Ishikawa (cell line): ENCODE results near the gene LPP.

Experiments used
- CEBPB ChIP-seq: IDR thresholded peaks from 2 replicates; pipeline ENCODE4 v1.6.1; 2012
- CREB1 ChIP-seq: IDR thresholded peaks from 2 replicates; pipeline ENCODE4 v1.6.1; 2012; ENCODE audit warnings: low read depth
- EGR1 ChIP-seq: IDR thresholded peaks from 2 replicates; pipeline ENCODE4 v1.6.1; 2012
- EP300 ChIP-seq: IDR thresholded peaks from 2 replicates; pipeline ENCODE4 v1.6.1; 2012; ENCODE audit warnings: borderline replicate concordance
- FOXM1 ChIP-seq: IDR thresholded peaks from 2 replicates; pipeline ENCODE4 v1.6.1; 2012; ENCODE audit warnings: low read depth, borderline replicate concordance
- NFIC ChIP-seq: IDR thresholded peaks from 2 replicates; pipeline ENCODE4 v1.6.1; 2012
- RAD21 ChIP-seq: IDR thresholded peaks from 2 replicates; pipeline ENCODE4 v1.6.1; 2012; ENCODE audit warnings: low read depth
- TAF1 ChIP-seq: IDR thresholded peaks from 2 replicates; pipeline ENCODE4 v1.6.1; 2012; ENCODE audit warnings: low read depth, mild to moderate bottlenecking
- TCF12 ChIP-seq: IDR thresholded peaks from 2 replicates; pipeline ENCODE4 v1.6.1; 2012; ENCODE audit warnings: low read depth
- TEAD4 ChIP-seq: IDR thresholded peaks from 2 replicates; pipeline ENCODE4 v1.6.1; 2012
- YY1 ChIP-seq: IDR thresholded peaks from 2 replicates; pipeline ENCODE4 v1.6.1; 2012; ENCODE audit warnings: low read depth
- ZBTB7A ChIP-seq: IDR thresholded peaks from 2 replicates; pipeline ENCODE4 v1.6.1; 2012; ENCODE audit warnings: low read depth
- TF ChIP-seq, protein P1 (sequence below): IDR thresholded peaks from 2 replicates; pipeline ENCODE4 v1.6.1; 2012
- TF ChIP-seq, protein P2 (sequence below): IDR thresholded peaks from 2 replicates; pipeline ENCODE4 v1.6.1; 2012
- TF ChIP-seq, protein P3 (sequence below): IDR thresholded peaks from 2 replicates; pipeline ENCODE4 v1.6.1; 2012; ENCODE audit warnings: low read depth, mild to moderate bottlenecking

Gene LPP

DNA sequence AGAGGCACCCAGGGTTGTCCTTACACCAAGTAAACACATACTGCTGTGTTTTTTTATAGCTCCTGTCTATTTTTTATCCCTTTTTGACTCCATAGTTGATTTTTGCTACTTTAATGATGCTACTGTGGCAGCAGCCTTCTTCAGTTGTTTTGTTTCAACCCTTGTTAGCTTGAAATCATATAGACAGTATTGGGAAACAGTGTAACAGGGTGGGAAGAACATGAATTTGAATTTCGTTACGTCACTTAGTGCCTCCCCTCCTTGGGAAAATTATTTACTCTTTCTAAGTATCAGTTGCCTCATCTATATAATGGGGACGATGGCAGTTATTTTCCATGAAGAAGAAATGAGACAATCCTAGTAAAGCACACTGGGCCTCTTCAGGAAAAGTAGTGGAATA, 608.0 kb downstream of the LPP start:
- TF ChIP-seq, protein P1, sequence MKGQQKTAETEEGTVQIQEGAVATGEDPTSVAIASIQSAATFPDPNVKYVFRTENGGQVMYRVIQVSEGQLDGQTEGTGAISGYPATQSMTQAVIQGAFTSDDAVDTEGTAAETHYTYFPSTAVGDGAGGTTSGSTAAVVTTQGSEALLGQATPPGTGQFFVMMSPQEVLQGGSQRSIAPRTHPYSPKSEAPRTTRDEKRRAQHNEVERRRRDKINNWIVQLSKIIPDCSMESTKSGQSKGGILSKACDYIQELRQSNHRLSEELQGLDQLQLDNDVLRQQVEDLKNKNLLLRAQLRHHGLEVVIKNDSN = no peak
- TF ChIP-seq, protein P2, sequence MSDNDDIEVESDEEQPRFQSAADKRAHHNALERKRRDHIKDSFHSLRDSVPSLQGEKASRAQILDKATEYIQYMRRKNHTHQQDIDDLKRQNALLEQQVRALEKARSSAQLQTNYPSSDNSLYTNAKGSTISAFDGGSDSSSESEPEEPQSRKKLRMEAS = no peak
- TF ChIP-seq YY1 = no peak
- no peak for TF ChIP-seq TAF1
- no peak for TF ChIP-seq FOXM1
- TF ChIP-seq TEAD4 = no peak
- no peak for TF ChIP-seq ZBTB7A
- no peak for TF ChIP-seq EGR1
- no peak for TF ChIP-seq TCF12
- no peak for TF ChIP-seq RAD21

DNA sequence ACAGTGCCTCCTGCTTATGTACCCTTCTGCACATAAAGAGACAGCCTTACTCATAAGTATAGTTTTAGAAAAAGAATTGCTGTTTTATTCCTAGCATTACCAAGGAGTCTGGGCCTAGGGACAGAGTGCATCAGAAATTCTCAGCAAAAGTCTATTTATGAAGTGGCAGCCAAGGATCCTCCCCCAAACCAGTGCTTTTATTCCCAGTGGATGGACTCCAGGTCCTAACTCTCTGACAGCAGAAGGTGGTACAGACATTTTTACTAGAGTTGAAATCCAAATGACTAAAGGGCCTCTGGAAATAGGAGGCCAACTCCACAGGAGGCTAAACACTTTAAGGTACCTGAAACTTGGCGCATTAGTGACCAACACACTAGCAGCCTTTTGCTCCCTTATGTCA, 610.7 kb downstream of the LPP start:
- TF ChIP-seq NFIC (no peak), ZBTB7A (no peak), TEAD4 (no peak), TAF1 (no peak), TCF12 (no peak), EGR1 (no peak), CREB1 (no peak), EP300 (no peak), RAD21 (no peak), YY1 (no peak), CEBPB (no peak), FOXM1 (no peak)
- TF ChIP-seq, protein P3, sequence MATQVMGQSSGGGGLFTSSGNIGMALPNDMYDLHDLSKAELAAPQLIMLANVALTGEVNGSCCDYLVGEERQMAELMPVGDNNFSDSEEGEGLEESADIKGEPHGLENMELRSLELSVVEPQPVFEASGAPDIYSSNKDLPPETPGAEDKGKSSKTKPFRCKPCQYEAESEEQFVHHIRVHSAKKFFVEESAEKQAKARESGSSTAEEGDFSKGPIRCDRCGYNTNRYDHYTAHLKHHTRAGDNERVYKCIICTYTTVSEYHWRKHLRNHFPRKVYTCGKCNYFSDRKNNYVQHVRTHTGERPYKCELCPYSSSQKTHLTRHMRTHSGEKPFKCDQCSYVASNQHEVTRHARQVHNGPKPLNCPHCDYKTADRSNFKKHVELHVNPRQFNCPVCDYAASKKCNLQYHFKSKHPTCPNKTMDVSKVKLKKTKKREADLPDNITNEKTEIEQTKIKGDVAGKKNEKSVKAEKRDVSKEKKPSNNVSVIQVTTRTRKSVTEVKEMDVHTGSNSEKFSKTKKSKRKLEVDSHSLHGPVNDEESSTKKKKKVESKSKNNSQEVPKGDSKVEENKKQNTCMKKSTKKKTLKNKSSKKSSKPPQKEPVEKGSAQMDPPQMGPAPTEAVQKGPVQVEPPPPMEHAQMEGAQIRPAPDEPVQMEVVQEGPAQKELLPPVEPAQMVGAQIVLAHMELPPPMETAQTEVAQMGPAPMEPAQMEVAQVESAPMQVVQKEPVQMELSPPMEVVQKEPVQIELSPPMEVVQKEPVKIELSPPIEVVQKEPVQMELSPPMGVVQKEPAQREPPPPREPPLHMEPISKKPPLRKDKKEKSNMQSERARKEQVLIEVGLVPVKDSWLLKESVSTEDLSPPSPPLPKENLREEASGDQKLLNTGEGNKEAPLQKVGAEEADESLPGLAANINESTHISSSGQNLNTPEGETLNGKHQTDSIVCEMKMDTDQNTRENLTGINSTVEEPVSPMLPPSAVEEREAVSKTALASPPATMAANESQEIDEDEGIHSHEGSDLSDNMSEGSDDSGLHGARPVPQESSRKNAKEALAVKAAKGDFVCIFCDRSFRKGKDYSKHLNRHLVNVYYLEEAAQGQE = no peak
- TF ChIP-seq, protein P2 = no peak
- TF ChIP-seq, protein P1 = no peak

DNA sequence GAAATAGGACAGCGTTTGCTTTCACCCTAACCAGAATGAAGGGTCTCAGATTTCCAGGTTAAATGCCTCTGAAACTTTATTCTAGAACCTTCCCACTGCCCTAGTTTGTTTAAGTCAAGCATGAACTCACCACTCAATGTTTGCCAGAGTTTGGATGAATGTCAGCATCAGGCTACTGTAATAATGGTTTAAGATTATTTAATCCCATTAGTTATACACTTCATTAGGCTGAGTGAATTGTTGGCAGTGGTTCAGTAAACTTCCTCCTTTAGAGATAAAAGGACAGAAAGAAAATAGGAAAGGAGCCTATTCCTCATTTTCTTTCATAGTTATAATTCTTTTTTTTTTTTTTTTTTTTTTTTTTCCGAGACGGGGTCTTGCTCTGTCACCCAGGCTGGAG, 615.9 kb downstream of the LPP start:
- TF ChIP-seq NFIC (peak; percentile 76), RAD21 (no peak)

DNA sequence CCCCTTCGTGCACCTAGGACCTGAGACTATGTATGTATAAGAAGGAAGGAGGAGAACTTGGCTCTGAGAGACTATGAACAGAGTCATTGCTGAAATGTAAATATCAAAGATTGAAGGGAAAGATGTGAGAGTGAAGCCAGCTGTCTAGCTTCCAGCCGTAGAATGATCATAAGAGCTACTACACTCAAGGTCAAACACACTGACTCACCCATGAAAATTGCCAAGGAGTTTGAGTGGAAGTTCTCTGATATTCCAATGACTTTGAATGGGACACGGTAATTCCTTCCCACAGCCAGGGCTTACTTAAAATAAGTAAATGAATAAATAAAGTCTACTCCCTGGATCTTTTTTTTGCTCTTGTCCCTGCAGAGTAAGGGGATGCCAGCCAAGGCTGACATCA, 618.9 kb downstream of the LPP start:
- TF ChIP-seq TAF1 (no peak), FOXM1 (no peak)
- TF ChIP-seq, protein P1 = no peak

DNA sequence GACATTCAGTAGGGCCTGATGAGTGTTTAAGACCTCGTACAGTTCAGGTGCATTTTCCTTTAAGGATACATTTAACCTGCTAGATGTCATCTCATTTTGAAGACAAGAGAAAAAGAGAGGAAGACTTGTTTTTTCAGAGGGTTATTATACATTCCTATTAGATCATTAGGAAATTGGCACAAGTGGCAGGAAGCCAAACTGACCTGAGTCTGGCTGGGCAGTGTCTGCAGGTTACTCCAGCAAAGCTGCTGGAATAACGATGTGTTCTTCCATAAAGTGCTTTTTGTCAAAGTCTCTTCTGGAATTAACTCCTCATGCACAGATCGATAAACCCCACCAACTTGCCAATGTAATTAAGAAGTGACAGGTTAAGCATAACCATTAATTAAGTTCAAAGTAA, 621.5 kb downstream of the LPP start:
- no peak for TF ChIP-seq CREB1
- no peak for TF ChIP-seq CEBPB
- no peak for TF ChIP-seq EGR1
- TF ChIP-seq, protein P1 = no peak
- no peak for TF ChIP-seq TAF1
- TF ChIP-seq, protein P3 = no peak
- TF ChIP-seq EP300 = no peak
- TF ChIP-seq, protein P2 = no peak
- TF ChIP-seq FOXM1 = no peak
- TF ChIP-seq NFIC = no peak
- no peak for TF ChIP-seq TEAD4
- no peak for TF ChIP-seq ZBTB7A
- no peak for TF ChIP-seq YY1
- no peak for TF ChIP-seq TCF12
- TF ChIP-seq RAD21 = no peak

DNA sequence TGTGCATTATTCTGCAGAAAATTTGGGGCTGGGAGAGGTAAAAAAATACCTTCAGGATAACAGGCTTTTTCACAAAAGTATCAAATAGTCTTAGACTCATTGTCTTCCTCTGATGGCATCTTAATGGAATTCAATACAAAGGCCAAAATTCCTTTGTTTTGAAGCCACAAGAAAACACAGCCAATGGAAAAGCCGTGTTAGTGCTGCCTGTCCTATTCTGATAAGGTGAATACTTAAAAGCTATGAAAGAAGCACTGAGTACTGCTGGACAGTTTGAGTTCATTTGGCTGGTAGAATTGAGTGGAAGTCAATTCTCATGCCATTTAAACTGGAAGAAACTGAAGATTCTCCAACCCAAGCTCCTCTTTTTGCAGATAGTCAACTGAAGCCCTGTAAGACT, 622.5 kb downstream of the LPP start:
- no peak for TF ChIP-seq EGR1
- TF ChIP-seq, protein P1 = no peak
- TF ChIP-seq, protein P3 = no peak
- TF ChIP-seq CEBPB = no peak
- TF ChIP-seq YY1 = no peak
- TF ChIP-seq, protein P2 = no peak
- no peak for TF ChIP-seq NFIC
- no peak for TF ChIP-seq EP300
- TF ChIP-seq RAD21 = no peak
- TF ChIP-seq TCF12 = no peak
- no peak for TF ChIP-seq ZBTB7A
- TF ChIP-seq TEAD4 = no peak
- TF ChIP-seq FOXM1 = no peak
- TF ChIP-seq CREB1 = no peak
- no peak for TF ChIP-seq TAF1
